HG02642 (cell line): ENCODE results near the gene PARVB.
"Not testable (repeated sequence)": the region's sequence is repeated elsewhere in the genome, so short reads cannot be mapped to it uniquely, and the experiment has no call there.

Source experiments
- ATAC-seq: cut with Tn5 transposase; IDR thresholded peaks from one replicate; pipeline ENCODE4 v1.9.1; 2021; ENCODE audit warnings: mild to moderate bottlenecking; ENCODE audit not compliant: unreplicated experiment, poor library complexity

The PARVB gene

GRCh38 chr22:43996170-43996980 lies 27.7 kb upstream of the PARVB start:
- peak; percentile 67 for ATAC-seq

DNA sequence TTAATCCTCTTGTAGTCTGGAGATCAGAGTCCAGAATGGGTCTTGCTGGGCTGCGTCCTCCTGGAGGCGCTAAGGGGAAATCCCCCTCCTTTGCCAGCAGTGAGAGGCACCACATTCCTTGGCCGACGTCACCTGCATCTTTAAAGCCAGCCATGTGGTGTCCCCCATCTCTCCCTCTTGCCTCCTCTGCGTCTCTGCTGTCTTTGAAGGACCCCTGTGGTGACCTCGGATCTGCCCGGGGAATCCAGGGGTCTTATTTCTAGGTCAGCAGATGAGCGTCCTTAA lies 27.2 kb upstream of the PARVB start:
- no peak for ATAC-seq

DNA sequence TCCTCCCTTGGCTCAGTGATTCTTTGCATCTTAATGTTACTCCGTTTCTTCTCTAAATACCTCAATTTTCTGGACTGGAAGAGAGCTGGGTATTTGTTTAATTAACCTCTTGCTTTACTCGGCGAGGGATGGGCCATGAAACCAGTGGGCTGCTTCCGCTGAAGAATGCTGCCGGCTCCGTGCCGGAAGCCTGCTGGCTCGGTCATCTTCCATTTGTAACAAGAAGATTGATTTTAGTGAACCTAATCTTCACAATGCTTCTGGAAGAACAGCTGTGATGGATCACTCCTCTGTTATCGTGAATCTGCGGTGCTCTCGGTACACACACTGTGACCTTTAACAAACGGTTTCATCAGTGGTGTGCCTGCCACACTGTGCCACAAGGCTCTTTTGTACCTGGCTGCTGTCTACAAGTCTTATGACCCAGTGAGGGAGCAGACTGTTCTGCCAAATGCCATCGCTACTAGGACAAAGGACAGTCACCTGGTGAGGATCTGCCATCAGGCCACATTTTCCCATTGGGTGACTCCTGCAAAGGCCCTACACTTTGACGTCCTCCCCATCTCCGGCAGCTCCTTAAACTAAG lies 25.3 kb upstream of the PARVB start:
- no peak for ATAC-seq

- ATAC-seq, result no peak
These were observed 24.7 kb upstream of the PARVB start for GRCh38 chr22:43999378-43999777.

- no peak for ATAC-seq
These were observed 24.0 kb upstream of the PARVB start for GRCh38 chr22:44000123-44000522.

DNA sequence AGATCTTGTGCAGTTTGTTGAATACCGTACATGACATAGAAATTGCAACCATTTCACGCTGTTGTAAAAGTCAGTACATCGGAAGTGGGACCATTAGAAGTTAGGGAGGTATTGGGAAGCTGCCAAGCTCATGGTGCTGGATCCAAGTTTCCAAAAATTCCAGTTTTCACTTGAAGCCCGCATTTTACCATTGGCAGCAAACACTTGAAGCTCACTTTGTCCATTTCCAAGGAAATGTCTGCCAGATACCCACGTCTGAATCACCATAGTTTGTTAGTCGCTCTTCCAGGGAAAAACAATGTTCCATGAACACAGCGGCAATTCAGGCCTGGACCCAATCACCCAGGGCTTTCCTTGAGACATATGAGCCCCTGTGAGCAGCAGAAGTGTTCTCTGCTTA lies 22.6 kb upstream of the PARVB start:
- no peak for ATAC-seq

DNA sequence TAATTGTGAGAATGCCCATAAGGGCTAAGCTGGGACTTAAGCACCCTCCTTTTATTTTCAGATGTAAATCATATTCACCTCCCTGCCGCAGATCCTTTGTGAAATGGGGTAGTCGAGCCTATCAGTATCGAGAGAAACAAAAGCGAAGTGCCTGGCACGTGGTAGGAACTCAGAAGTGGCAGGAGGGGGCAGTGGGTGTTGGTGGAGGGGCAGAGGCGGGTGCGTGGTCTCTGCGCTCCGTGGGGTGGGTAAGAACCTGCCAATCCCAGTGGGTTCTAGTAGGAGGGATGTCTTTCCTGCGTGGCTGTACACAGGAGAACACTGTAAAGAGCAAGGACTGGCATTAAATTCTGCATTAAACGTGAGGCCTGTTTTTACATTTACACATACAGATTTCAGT lies 21.8 kb upstream of the PARVB start:
- ATAC-seq, result no peak

- ATAC-seq, result no peak
These were observed 21.1 kb upstream of the PARVB start for GRCh38 chr22:44002997-44003396.

- ATAC-seq, result no peak
These were observed 20.5 kb upstream of the PARVB start for GRCh38 chr22:44003405-44004103.

DNA sequence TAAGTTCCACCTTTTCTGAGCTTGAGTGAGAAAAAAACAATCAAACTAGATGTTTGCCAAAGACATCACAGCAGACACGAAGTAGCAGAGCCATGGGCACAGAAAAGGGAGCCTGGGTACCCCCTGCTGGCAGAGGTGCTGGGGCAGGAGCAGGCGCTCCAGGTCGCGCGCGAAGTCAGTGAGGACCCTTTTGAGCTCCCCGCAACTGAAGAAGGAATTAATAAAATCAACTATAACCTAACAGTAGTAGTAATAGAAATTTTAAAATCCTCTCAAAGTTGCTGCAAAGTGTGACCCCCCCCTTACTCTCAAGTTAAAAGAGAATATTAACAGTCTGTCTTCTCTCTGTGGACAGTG lies 20.0 kb upstream of the PARVB start:
- no peak for ATAC-seq

GRCh38 chr22:44005524-44005923 lies 18.6 kb upstream of the PARVB start:
- ATAC-seq, result no peak

GRCh38 chr22:44012162-44012561 lies 11.9 kb upstream of the PARVB start:
- ATAC-seq, result no peak

GRCh38 chr22:44012591-44012990 lies 11.5 kb upstream of the PARVB start:
- no peak for ATAC-seq

GRCh38 chr22:44014241-44014640 lies 9.9 kb upstream of the PARVB start:
- no peak for ATAC-seq

GRCh38 chr22:44016586-44016985 lies 7.5 kb upstream of the PARVB start:
- not testable (repeated sequence) for ATAC-seq

GRCh38 chr22:44018594-44018993 lies 5.5 kb upstream of the PARVB start:
- ATAC-seq, result no peak

GRCh38 chr22:44019416-44019815 lies 4.7 kb upstream of the PARVB start:
- ATAC-seq, result no peak

GRCh38 chr22:44019846-44020245 lies 4.3 kb upstream of the PARVB start:
- ATAC-seq, result no peak

- no peak for ATAC-seq
These were observed 3.1 kb upstream of the PARVB start for GRCh38 chr22:44020981-44021380.

- peak; percentile 25 for ATAC-seq
These were observed 456 bp upstream of the PARVB start for GRCh38 chr22:44023404-44024287.
